GM12891 (cell line): ENCODE data around the gene UGT1A5.

Experiments
- POLR2A ChIP-seq: IDR thresholded peaks from 2 replicates; pipeline ENCODE4 v1.6.1; 2011; ENCODE audit warnings: low read depth, low read length, control low read depth
- POLR2AphosphoS5 ChIP-seq: IDR thresholded peaks from 2 replicates; pipeline ENCODE4 v1.6.1; 2011; ENCODE audit warnings: low read depth, low read length, control low read depth
- TAF1 ChIP-seq: IDR thresholded peaks from 2 replicates; pipeline ENCODE4 v1.6.1; 2011; ENCODE audit warnings: low read depth, low read length, control low read depth

DNA sequence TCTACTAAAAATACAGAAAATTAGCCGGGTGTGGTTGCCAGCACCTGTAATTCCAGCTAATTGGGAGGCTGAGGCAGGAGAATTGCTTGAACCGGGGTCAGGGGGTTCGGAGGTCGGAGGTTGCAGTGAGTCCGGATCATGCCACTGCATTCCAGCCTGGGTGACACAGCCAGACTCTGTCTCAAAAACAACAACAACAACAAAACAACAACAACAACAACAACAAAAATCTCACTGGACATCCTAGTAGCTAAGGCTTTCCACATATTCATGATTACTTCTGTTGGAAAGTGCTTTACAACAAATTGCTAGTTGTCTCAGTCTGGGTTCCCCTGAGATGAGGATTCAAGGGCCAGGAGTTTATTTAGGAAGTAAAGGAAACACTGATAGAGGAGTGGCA lies 61.1 kb downstream of the UGT1A5 start:
- no peak for TF ChIP-seq POLR2A
- no peak for TF ChIP-seq POLR2AphosphoS5
- no peak for TF ChIP-seq TAF1
